CD14-positive monocyte (primary cell): ENCODE data around the gene C1QTNF5. TPM values are rescaled to one million over a fixed set of nuclear protein-coding genes. Genes with fewer than 3 reads are reported as not detected.

Source experiments
- DNase-seq, 3 donors: peaks; one replicate each; pipeline ENCODE4 v3.0.0-alpha.2; 2011 to 2022
- H2AFZ ChIP-seq: 2 replicates; pipeline ENCODE4 v1.6.0; 2012; ENCODE audit warnings: mild to moderate bottlenecking, low read depth, low read length, inconsistent platforms; ENCODE audit not compliant: insufficient read depth, poor library complexity, severe bottlenecking
- H3K27ac ChIP-seq, 2 donors: 1 replicate in 1 of 2; 2 replicates in 1 of 2; pipeline ENCODE4 v1.5.1; 2012 to 2013; ENCODE audit warnings: low read length in 2 of 2, control low read depth in 1 of 2, inconsistent platforms in 1 of 2, low read depth in 1 of 2, mild to moderate bottlenecking in 1 of 2
- H3K27me3 ChIP-seq, 2 donors: one replicate each; pipeline versions ENCODE4 v1.6.0 to v1.6.1; 2011 to 2013; ENCODE audit warnings: low read length in 2 of 2; ENCODE audit not compliant: control insufficient read depth in 2 of 2, insufficient read depth in 2 of 2
- H3K36me3 ChIP-seq, 2 donors: replicated peaks in 1 of 2; 1 replicate in 1 of 2; 2 replicates in 1 of 2; pipeline versions ENCODE4 v1.5.1 to v1.6.1; 2012 to 2013; ENCODE audit warnings: low read length in 2 of 2, control low read depth in 1 of 2, inconsistent platforms in 1 of 2, mild to moderate bottlenecking in 1 of 2; ENCODE audit not compliant: insufficient read depth in 2 of 2, control insufficient read depth in 1 of 2
- H3K4me1 ChIP-seq, 2 donors: 1 replicate in 1 of 2; 2 replicates in 1 of 2; pipeline versions ENCODE4 v1.5.1 to v1.6.1; 2012 to 2013; ENCODE audit warnings: low read length in 2 of 2, control low read depth in 1 of 2, inconsistent platforms in 1 of 2, mild to moderate bottlenecking in 1 of 2, moderate library complexity in 1 of 2; ENCODE audit not compliant: insufficient read depth in 2 of 2, control insufficient read depth in 1 of 2
- H3K4me2 ChIP-seq: replicated peaks from 2 replicates; pipeline ENCODE3; 2012; ENCODE audit warnings: low read length, moderate library complexity, mild to moderate bottlenecking; ENCODE audit not compliant: poor library complexity, severe bottlenecking; ENCODE audit errors: extremely low read depth
- H3K4me3 ChIP-seq, 3 experiments: fragments of 200-600 bp in 1 of 3; sonication (generic) in 1 of 3; replicated peaks in 1 of 3; 1 replicate in 2 of 3; 2 replicates in 1 of 3; pipeline ENCODE4 v1.5.1; 2011 to 2013; ENCODE audit warnings: low read length in 3 of 3, mild to moderate bottlenecking in 3 of 3, control low read depth in 2 of 3, low read depth in 2 of 3, inconsistent platforms in 1 of 3, moderate library complexity in 1 of 3
- H3K79me2 ChIP-seq: 2 replicates; pipeline ENCODE4 v1.6.0; 2012; ENCODE audit warnings: mild to moderate bottlenecking, control low read depth, inconsistent platforms, low read length, moderate library complexity; ENCODE audit not compliant: insufficient read depth
- H3K9ac ChIP-seq: 2 replicates; pipeline ENCODE4 v1.6.0; 2017; ENCODE audit warnings: low read length, mild to moderate bottlenecking; ENCODE audit not compliant: insufficient read depth, poor library complexity, severe bottlenecking
- H3K9me3 ChIP-seq, 2 donors: replicated peaks in 1 of 2; 1 replicate in 1 of 2; 2 replicates in 1 of 2; pipeline versions ENCODE4 v1.5.1 to v1.6.1; 2012 to 2013; ENCODE audit warnings: low read length in 2 of 2, control low read depth in 1 of 2; ENCODE audit not compliant: control insufficient read depth in 1 of 2, insufficient read depth in 1 of 2
- H4K20me1 ChIP-seq: 2 replicates; pipeline ENCODE4 v1.6.0; 2012; ENCODE audit warnings: mild to moderate bottlenecking, low read length, control low read depth, moderate library complexity; ENCODE audit not compliant: insufficient read depth
- H3K27ac Mint-ChIP-seq, 7 donors: one replicate each; pipeline ENCODE4 v1.8.0; 2020; ENCODE audit warnings: mild to moderate bottlenecking in 7 of 7, mixed read lengths in 7 of 7, moderate library complexity in 6 of 7, inconsistent platforms in 2 of 7
- H3K27me3 Mint-ChIP-seq, 3 donors: one replicate each; pipeline ENCODE4 v1.8.0; 2021 to 2022; ENCODE audit warnings: low read depth in 3 of 3, mild to moderate bottlenecking in 3 of 3, mixed read lengths in 3 of 3, moderate library complexity in 3 of 3, inconsistent platforms in 1 of 3
- H3K36me3 Mint-ChIP-seq, 2 donors: one replicate each; pipeline ENCODE4 v1.8.0; 2020; ENCODE audit warnings: mixed read lengths in 2 of 2, inconsistent platforms in 1 of 2, mild to moderate bottlenecking in 1 of 2
- H3K4me1 Mint-ChIP-seq: one replicate; pipeline ENCODE4 v1.8.0; 2020; ENCODE audit warnings: mild to moderate bottlenecking, mixed read lengths
- H3K4me3 Mint-ChIP-seq, 2 donors: one replicate each; pipeline ENCODE4 v1.8.0; 2020; ENCODE audit warnings: mild to moderate bottlenecking in 2 of 2, mixed read lengths in 2 of 2, moderate library complexity in 1 of 2
- H3K9me3 Mint-ChIP-seq, 7 donors: one replicate each; pipeline ENCODE4 v1.8.0; 2020 to 2022; ENCODE audit warnings: mixed read lengths in 7 of 7, mild to moderate bottlenecking in 6 of 7, moderate library complexity in 6 of 7, inconsistent platforms in 2 of 7
- CTCF ChIP-seq: fragments of 200-600 bp; IDR thresholded peaks from one replicate; pipeline ENCODE4 v1.8.0; 2022; ENCODE audit warnings: antibody characterized with exemption, mild to moderate bottlenecking
- WGBS: methylation state at CpG from one replicate; pipeline ENCODE4 v1.1.5; 2013; ENCODE audit warnings: missing lambda C conversion rate; ENCODE audit not compliant: insufficient coverage; 5-methylcytosine and 5-hydroxymethylcytosine counted together
- intact Hi-C, 2 donors: fragments of 100-400 bp; cut with micrococcal nuclease; formaldehyde crosslinking; loops; one replicate each; pipeline versions ENCODE4 v1.15.0 to v1.15.1; 2023
- polyA minus RNA-seq: library from RNA; depleted of rRNA, polyadenylated mRNA; stranded (reverse); fragments of >200 nt; gene quantifications from 2 replicates; pipeline ENCODE4 v1.2.3, GENCODE V29; 2012
- polyA plus RNA-seq, 3 donors: library from polyadenylated mRNA; depleted of rRNA in 1 of 3; unstranded in 2 of 3; stranded (reverse) in 1 of 3; fragments of 300-500 nt in 2 of 3; fragments of >200 nt in 1 of 3; fragmentation: Illumina TruSeq in 2 of 3; gene quantifications; 1 replicate in 2 of 3; 2 replicates in 1 of 3; pipeline ENCODE4 v1.2.3, GENCODE V29; 2012 to 2021
- total RNA-seq, 12 experiments: library from RNA in 1 of 12; stranded (reverse) in 1 of 12; fragments of 120-200 nt in 1 of 12; gene quantifications; one replicate each; pipeline ENCODE4 v1.2.4 and lab custom pipeline; 2013 to 2026; ENCODE audit warnings: mixed read lengths in 6 of 12, inconsistent platforms in 1 of 12

The C1QTNF5 gene
- total RNA-seq (2013): 0.04 TPM
- polyA plus RNA-seq: not detected
- polyA minus RNA-seq: not detected in 2 replicates
- total RNA-seq (lab: John Stamatoyannopoulos, UW): 0 reads per million in 11 experiments

- peak within 1 kb of the TSS; percentile 68 for H2AFZ ChIP-seq
- H3K4me1 ChIP-seq: peaks cover 21 to 33% of the 10 kb centered on the region in 2 donors
- Mint-ChIP-seq H3K27ac (peak within 1 kb of the TSS in 1 of 7 donors; percentile 51), H3K27me3 (peaks cover 39 to 61% (median 60%) of the 10 kb centered on the region in 3 donors), H3K9me3 (peaks cover 0 to 11% (median 7%) of the 10 kb centered on the region in 7 donors), H3K4me3 (peak within 1 kb of the TSS in 1 of 2 donors; percentile 85), H3K36me3 (peaks cover 21 to 22% of the 10 kb centered on the region in 2 donors), H3K4me1 (peaks cover 28% of the 10 kb centered on the region)
- peaks cover 24 to 51% of the 10 kb centered on the region in 2 donors for H3K27me3 ChIP-seq
- intact Hi-C loops: no loop called here
- DNase-seq: no peak
- H4K20me1 ChIP-seq: peaks cover 12% of the 10 kb centered on the region
- peaks cover 16% of the 10 kb centered on the region for H3K79me2 ChIP-seq
- no peak within 1 kb of the TSS for H3K27ac ChIP-seq
- H3K9ac ChIP-seq: peak within 1 kb of the TSS; percentile 32
- WGBS: 5% methylated on average over 37 of the region's 53 CpGs
- H3K4me3 ChIP-seq: peak within 1 kb of the TSS in 1 of 3 experiments; percentile 62
- peaks cover 0 to 16% of the 10 kb centered on the region in 2 donors for H3K9me3 ChIP-seq
- no peak for TF ChIP-seq CTCF
- H3K36me3 ChIP-seq: peaks cover 0 to 10% of the 10 kb centered on the region in 2 donors
- peak within 1 kb of the TSS; percentile 67 for H3K4me2 ChIP-seq
Measured at GRCh38 chr11:119340335-119341221, at the start of gene C1QTNF5. C1QTNF5 (minus strand) TSS chr11:119340883; CDS start chr11:119340397, 486 bp downstream.

GRCh38 chr11:119389611-119390254, 49.0 kb upstream of the C1QTNF5 start:
- no peak overlapping the region for H3K4me3 Mint-ChIP-seq
- H3K9me3 ChIP-seq: no peaks in the 10 kb centered on the region
- no peak overlapping the region for H3K9ac ChIP-seq
- H3K4me2 ChIP-seq: no peak overlapping the region
- WGBS: 90% methylated on average over 2 of the region's 5 CpGs
- no peaks in the 10 kb centered on the region for H3K4me1 Mint-ChIP-seq
- H4K20me1 ChIP-seq: no peaks in the 10 kb centered on the region
- intact Hi-C loops: no loop called here
- H3K27ac ChIP-seq: no peak overlapping the region
- no peaks in the 10 kb centered on the region for H3K27me3 ChIP-seq
- H3K27me3 Mint-ChIP-seq: peaks cover 8 to 9% (median 9%) of the 10 kb centered on the region in 3 donors
- peak; percentile 45 for TF ChIP-seq CTCF
- no peaks in the 10 kb centered on the region for H3K9me3 Mint-ChIP-seq
- H3K36me3 Mint-ChIP-seq: no peaks in the 10 kb centered on the region
- H3K27ac Mint-ChIP-seq: no peak overlapping the region
- H2AFZ ChIP-seq: no peak overlapping the region
- H3K79me2 ChIP-seq: no peaks in the 10 kb centered on the region
- H3K4me3 ChIP-seq: no peak overlapping the region
- no peak for DNase-seq
- H3K4me1 ChIP-seq: no peaks in the 10 kb centered on the region
- no peaks in the 10 kb centered on the region for H3K36me3 ChIP-seq
